CD4-positive, alpha-beta T cell treated with Interleukin-6 for 4 hours (primary cell): ENCODE measurements around the gene SP100.
A peak's percentile ranks its signal among the peaks of the same experiment; 100 is the strongest.
"Not testable (repeated sequence)": the region's sequence is repeated elsewhere in the genome, so short reads cannot be mapped to it uniquely, and the experiment has no call there.

Experiments used
- DNase-seq: peaks from one replicate; pipeline ENCODE4 v3.0.0-alpha.2; 2020; ENCODE audit warnings: mixed read lengths

Gene SP100

GRCh38 chr2:230471074-230471473 is 55.1 kb downstream of the SP100 start:
- no peak for DNase-seq

GRCh38 chr2:230472621-230473018 is 56.6 kb downstream of the SP100 start:
- DNase-seq = peak; percentile 43

DNA sequence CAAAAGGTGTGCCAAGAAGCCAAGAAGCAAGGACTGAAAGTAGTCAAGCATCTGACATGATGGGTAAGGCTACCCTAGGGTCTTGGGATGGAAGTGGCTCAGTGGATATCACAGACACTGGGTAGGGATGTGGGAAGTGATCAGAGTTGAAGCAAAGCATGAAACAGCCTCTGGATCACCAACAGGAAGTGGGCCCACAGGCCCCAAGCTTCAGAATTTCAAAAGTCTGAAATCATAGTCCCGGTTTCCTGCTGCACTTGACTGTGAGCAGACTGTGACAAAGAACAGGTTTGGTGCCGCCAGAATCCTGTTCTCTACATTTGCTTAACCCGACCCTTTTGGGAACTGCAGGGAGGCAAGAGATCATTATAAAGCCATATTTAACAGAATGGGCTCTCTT is 57.4 kb downstream of the SP100 start:
- peak; percentile 54 for DNase-seq

GRCh38 chr2:230475143-230475542 is 59.1 kb downstream of the SP100 start:
- no peak for DNase-seq

GRCh38 chr2:230485801-230486341 is 69.9 kb downstream of the SP100 start:
- DNase-seq = no peak

DNA sequence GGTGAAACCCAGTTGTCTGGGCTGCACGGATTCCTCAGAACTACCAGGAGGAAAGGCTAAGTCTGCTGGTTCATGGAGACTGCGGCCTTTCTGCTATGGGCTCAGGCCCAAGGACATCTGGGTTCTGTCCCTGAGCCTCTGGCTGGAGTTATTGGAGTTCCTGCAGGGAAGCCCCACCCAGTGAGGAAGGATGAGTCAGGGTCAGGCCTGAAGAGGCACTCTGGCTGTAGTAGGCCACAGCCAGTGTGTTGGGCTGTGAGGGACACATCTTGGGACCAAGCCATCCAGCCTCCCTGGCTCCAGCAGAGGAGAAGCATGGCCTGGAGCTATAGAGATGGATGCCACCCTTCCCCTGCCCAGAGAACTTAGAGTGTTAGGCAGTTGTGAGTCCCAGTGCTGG is 75.2 kb downstream of the SP100 start:
- DNase-seq = not testable (repeated sequence)

- no peak for DNase-seq
These were observed 76.1 kb downstream of the SP100 start for GRCh38 chr2:230492107-230492506.

- no peak for DNase-seq
These were observed 79.0 kb downstream of the SP100 start for GRCh38 chr2:230494980-230495379.

GRCh38 chr2:230496891-230497290 is 80.9 kb downstream of the SP100 start:
- no peak for DNase-seq

DNA sequence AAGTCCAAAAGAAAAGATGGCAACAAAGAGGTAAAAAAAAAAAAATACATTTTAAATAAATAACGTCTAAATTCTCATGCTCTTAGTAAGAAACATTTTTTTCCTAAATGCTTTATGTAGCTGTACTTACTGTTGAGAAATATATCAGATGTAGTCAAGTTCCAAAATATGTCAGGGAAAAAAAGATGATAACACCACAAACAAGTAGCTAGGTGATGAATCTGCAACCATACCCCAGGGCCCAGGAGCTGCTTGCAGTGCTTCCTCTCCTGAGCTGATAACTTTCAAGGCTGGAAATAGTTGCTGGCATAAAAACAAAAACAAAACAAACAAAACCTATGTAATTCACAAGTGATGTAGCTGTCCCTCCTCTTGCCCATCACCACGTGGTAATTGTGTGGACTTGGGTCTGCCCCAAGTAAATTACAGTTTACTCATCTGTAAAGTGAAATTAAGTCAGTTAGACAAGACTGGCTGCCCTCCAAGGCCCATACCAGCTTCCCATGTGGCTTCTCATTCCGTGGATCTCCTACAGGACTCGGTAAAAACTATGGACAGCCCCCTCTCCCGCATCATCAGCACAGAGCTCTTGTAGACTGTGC is 82.6 kb downstream of the SP100 start:
- DNase-seq = no peak

- DNase-seq = no peak
These were observed 86.6 kb downstream of the SP100 start for GRCh38 chr2:230502593-230502992.

GRCh38 chr2:230503798-230504197 is 87.8 kb downstream of the SP100 start:
- no peak for DNase-seq

GRCh38 chr2:230505162-230505561 is 89.2 kb downstream of the SP100 start:
- DNase-seq = no peak

DNA sequence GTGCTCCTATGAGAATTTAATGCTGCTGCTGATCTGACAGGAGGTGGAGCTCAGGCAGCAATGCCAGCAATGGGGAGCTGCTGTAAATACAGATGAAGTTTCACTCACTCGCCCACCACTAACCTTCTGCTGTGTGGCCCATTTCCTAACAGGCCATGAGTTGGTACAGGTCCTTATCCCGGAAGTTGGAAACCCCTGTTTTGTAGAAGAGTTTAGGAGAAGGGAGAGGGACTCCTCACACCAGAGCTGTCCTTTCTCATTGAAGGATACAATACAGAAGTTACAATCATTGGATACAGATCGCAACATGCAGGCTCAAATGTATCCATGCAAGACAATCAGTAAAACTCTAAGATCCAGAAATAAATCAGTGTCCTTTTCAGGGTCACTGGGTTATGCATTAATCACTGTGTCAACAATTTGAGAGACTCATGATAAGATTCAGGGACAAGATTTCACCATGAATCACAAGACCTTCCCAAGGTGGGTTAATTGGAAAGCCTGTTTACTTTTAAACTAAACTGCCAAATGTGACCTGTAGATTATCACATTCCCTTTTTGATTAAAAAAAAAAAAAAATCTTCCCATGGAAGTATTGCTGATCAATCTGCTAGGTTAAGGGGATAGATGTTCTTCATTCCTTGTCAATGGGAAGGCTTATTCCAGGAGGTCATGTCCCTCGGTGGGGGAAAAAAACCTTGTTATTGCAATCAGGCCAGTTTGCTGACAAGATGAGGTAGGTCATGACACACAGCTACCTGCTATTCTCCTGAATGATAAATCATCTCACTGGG is 97.2 kb downstream of the SP100 start:
- DNase-seq = no peak

DNA sequence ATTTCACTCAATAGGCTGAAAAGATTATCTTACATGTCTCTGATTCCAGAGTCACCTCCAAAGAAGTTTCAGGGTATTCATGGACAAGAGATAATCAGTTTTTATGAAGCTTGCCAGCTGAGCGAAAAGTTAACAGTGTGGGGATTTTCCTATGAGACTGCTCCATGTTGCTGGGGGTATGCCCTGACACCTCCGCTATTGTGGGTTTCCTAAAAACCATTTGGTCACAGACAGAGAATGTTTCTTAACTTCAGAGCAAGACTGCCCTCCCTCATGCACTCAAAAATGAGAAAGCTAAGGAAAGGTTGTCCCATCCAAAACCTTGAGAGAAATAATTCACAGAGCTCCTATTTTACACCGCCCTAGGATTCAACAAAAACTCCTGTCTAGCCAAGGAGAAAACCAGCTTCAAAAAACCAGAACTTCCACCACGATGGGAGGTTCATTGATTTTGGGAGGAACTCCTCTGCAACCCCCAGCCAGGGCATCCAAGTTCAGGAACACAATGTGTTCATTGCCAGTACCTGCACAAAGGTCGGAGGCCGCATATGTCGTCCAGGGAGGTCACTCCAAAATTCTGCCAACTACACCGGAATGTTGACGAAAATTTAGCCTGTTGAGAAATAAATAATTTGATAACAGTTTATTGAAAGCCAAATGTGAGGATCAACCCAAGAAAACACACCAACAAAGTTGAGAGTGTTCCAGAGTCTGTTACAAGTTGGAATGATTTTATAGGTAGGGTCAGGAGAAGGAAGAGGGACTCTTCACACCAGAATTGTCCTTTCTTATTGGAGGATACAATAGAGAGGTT is 104.3 kb downstream of the SP100 start:
- DNase-seq = no peak

GRCh38 chr2:230520875-230521155 is 104.8 kb downstream of the SP100 start:
- DNase-seq = no peak

GRCh38 chr2:230521386-230521785 is 105.4 kb downstream of the SP100 start:
- no peak for DNase-seq

DNA sequence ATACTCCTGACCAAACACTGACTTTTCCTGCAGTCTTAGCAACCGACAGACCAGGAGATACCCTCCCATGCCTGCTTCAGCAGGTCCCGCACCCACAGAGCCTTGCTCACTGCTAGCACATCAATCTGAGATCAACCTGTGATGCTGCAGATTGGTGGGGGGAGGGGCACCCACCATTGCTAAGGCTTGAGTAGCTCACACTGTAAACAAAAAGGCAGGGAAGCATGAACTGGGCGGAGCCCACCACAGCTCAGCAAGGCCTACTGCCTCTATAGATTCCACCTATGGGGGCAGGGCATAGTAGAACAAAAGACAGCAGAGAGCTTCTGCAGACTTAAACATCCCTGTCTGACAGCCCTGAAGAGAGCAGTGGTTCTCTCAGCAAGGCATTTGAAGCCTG is 109.7 kb downstream of the SP100 start:
- no peak for DNase-seq

GRCh38 chr2:230537531-230537976 is 121.6 kb downstream of the SP100 start:
- DNase-seq = no peak

GRCh38 chr2:230540332-230540731 is 124.3 kb downstream of the SP100 start:
- no peak for DNase-seq

GRCh38 chr2:230541934-230542380 is 126.0 kb downstream of the SP100 start:
- DNase-seq = no peak

DNA sequence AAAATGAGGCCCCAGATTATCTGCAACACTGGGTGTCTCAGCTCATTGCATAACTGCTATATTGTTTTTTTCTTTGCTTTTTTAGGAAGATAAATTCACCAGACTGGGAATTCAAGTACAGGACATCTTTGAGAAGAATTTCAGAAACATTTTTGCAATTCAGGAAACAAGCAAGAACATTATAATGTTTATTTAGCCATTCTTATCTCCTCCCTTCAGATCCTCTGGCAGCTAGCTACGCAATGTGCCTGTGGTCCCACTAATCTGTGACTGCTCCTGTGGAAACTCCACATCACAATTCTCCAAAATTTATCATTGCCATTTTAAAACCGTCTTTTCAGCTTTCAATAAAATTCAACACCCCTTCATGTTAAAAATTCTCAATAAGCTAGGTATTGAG is 126.8 kb downstream of the SP100 start:
- no peak for DNase-seq

DNA sequence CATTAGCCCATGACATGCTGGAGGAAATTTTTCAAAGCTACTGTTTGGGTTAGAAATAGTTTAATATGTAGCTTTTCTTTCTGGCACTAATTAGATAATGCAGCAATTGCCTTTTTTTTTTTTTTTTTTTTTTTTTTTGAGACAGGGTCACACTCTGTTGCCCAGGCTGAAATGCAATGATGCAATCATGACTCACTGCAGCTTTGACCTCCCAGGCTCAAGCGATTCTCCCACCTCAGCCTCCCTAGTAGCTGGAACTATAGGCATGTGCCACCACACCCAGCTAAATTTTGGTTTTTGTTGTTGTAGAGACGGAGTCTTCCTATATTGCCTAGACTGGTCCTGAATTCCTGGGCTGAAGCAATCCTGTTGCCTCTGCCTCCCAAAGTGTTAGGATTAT is 136.2 kb downstream of the SP100 start:
- DNase-seq = no peak

DNA sequence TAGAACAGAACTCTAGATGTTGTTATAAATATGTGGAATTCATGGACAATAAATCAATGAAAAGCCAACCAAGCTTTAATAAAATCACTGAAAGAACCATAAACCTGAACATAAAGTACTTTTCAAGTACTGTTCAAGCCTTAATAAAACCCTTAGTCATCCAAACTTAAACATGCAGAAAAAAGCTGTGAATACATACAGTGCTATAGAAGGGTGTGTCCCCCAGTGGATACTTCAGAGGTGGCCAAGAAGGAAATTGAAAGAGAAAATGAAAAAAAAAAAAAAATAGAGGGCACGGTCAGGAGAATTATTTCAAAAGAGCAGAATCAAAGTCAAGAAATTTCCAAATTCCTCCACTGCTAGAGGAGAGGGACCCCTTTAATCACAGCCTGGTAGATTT is 141.1 kb downstream of the SP100 start:
- no peak for DNase-seq
